NCI-H82 treated with DMSO at 0.1 percent for 48 hours (cell line): ENCODE data around the gene CPNE5.

Source experiments
- DNase-seq: peaks from one replicate; lab custom pipeline; 2025; ENCODE audit not compliant: unreplicated experiment; lab: John Stamatoyannopoulos, UW

The CPNE5 gene

GRCh38 chr6:36794713-36795065, 44.6 kb downstream of the CPNE5 start:
- no peak for DNase-seq

- DNase-seq, result peak; percentile 83
Measured at GRCh38 chr6:36793913-36794712, 45.1 kb downstream of the CPNE5 start.

- DNase-seq, result no peak
Measured at GRCh38 chr6:36793296-36793912, 45.8 kb downstream of the CPNE5 start.

GRCh38 chr6:36791521-36792135, 47.6 kb downstream of the CPNE5 start:
- no peak for DNase-seq

GRCh38 chr6:36791085-36791484, 48.2 kb downstream of the CPNE5 start:
- DNase-seq, result no peak

GRCh38 chr6:36788768-36789167, 50.5 kb downstream of the CPNE5 start:
- DNase-seq, result no peak

GRCh38 chr6:36788186-36788585, 51.1 kb downstream of the CPNE5 start:
- DNase-seq, result no peak

GRCh38 chr6:36787210-36787609, 52.0 kb downstream of the CPNE5 start:
- no peak for DNase-seq

GRCh38 chr6:36786055-36786675, 53.1 kb downstream of the CPNE5 start:
- no peak for DNase-seq

- no peak for DNase-seq
Measured at GRCh38 chr6:36784376-36784636, 54.9 kb downstream of the CPNE5 start.

GRCh38 chr6:36783603-36784375, 55.5 kb downstream of the CPNE5 start:
- no peak for DNase-seq

- DNase-seq, result no peak
Measured at GRCh38 chr6:36781669-36782068, 57.6 kb downstream of the CPNE5 start.

- DNase-seq, result no peak
Measured at GRCh38 chr6:36780442-36781177, 58.6 kb downstream of the CPNE5 start.

GRCh38 chr6:36779227-36779626, 60.0 kb downstream of the CPNE5 start:
- DNase-seq, result no peak

GRCh38 chr6:36777801-36778200, 61.4 kb downstream of the CPNE5 start:
- no peak for DNase-seq

- no peak for DNase-seq
Measured at GRCh38 chr6:36776167-36776566, 63.1 kb downstream of the CPNE5 start.

GRCh38 chr6:36774331-36774730, 64.9 kb downstream of the CPNE5 start:
- peak; percentile 20 for DNase-seq

GRCh38 chr6:36772397-36772796, 66.8 kb downstream of the CPNE5 start:
- no peak for DNase-seq

GRCh38 chr6:36771145-36771544, 68.1 kb downstream of the CPNE5 start:
- DNase-seq, result no peak

- DNase-seq, result peak; percentile 29
Measured at GRCh38 chr6:36769676-36770499, 69.4 kb downstream of the CPNE5 start.
